Liver (tissue), 9 donors: ENCODE results near the gene CDH4. TPM values are rescaled to one million over a fixed set of nuclear protein-coding genes. Genes with fewer than 3 reads are reported as not detected.

Experiments used
- DNase-seq: peaks from one replicate; pipeline ENCODE4 v3.0.0-alpha.2; 2017; ENCODE audit warnings: low spot score
- H3K27ac ChIP-seq, 2 donors: one replicate each; pipeline ENCODE4 v1.7.0; 2013; ENCODE audit warnings: inconsistent platforms in 2 of 2, low read length in 2 of 2, control low read depth in 1 of 2, low read depth in 1 of 2, mild to moderate bottlenecking in 1 of 2
- H3K27me3 ChIP-seq, 4 donors: one replicate each; pipeline versions ENCODE4 v1.6.1 to v1.7.0; 2013; ENCODE audit warnings: low read length in 3 of 4, inconsistent platforms in 1 of 4, mild to moderate bottlenecking in 1 of 4, moderate library complexity in 1 of 4; ENCODE audit not compliant: control insufficient read depth in 4 of 4, insufficient read depth in 4 of 4
- H3K36me3 ChIP-seq, 4 donors: one replicate each; pipeline versions ENCODE4 v1.6.1 to v1.7.0; 2013; ENCODE audit warnings: low read length in 3 of 4, mild to moderate bottlenecking in 3 of 4, low read depth in 1 of 4, moderate library complexity in 1 of 4; ENCODE audit not compliant: control insufficient read depth in 4 of 4, insufficient read depth in 3 of 4
- H3K4me1 ChIP-seq, 4 donors: one replicate each; pipeline versions ENCODE4 v1.6.1 to v1.7.0; 2013; ENCODE audit warnings: low read length in 3 of 4, mild to moderate bottlenecking in 3 of 4, moderate library complexity in 1 of 4; ENCODE audit not compliant: control insufficient read depth in 4 of 4, insufficient read depth in 4 of 4
- H3K4me3 ChIP-seq, 3 donors: one replicate each; pipeline versions ENCODE4 v1.6.1 to v1.7.0; 2013; ENCODE audit warnings: low read length in 3 of 3, control low read depth in 1 of 3, low read depth in 1 of 3, mild to moderate bottlenecking in 1 of 3
- H3K9ac ChIP-seq, 2 donors: one replicate each; pipeline ENCODE4 v1.7.0; 2013; ENCODE audit warnings: low read length in 2 of 2, mild to moderate bottlenecking in 2 of 2, moderate library complexity in 2 of 2, control low read depth in 1 of 2, low read depth in 1 of 2
- H3K9me3 ChIP-seq, 4 donors: one replicate each; pipeline versions ENCODE4 v1.6.1 to v1.7.0; 2013; ENCODE audit warnings: low read length in 3 of 4; ENCODE audit not compliant: control insufficient read depth in 4 of 4
- FOXA1 ChIP-seq: IDR thresholded peaks from 2 replicates; pipeline ENCODE4 v1.6.1; 2016; ENCODE audit warnings: antibody characterized with exemption
- FOXA2 ChIP-seq: IDR thresholded peaks from 2 replicates; pipeline ENCODE4 v1.6.1; 2016; ENCODE audit warnings: antibody characterized with exemption
- HNF4A ChIP-seq, 2 donors: conservative IDR thresholded peaks; 2 replicates each; pipeline ENCODE4 v1.6.1; 2016; ENCODE audit warnings: antibody characterized with exemption in 2 of 2, mild to moderate bottlenecking in 2 of 2
- HNF4G ChIP-seq: IDR thresholded peaks from 2 replicates; pipeline ENCODE4 v1.6.1; 2016; ENCODE audit warnings: antibody characterized with exemption
- JUND ChIP-seq, 2 donors: IDR thresholded peaks; 2 replicates each; pipeline ENCODE4 v1.6.1; 2016; ENCODE audit warnings: antibody characterized with exemption in 2 of 2
- MAX ChIP-seq: IDR thresholded peaks from 2 replicates; pipeline ENCODE4 v1.6.1; 2016; ENCODE audit warnings: antibody characterized with exemption
- NR2F2 ChIP-seq: IDR thresholded peaks from 2 replicates; pipeline ENCODE4 v1.6.1; 2016; ENCODE audit warnings: antibody characterized with exemption
- RAD21 ChIP-seq, 2 donors: IDR thresholded peaks; 2 replicates each; pipeline ENCODE4 v1.6.1; 2016; ENCODE audit warnings: antibody characterized with exemption in 2 of 2, mild to moderate bottlenecking in 2 of 2
- REST ChIP-seq: IDR thresholded peaks from 2 replicates; pipeline ENCODE4 v1.6.1; 2016; ENCODE audit warnings: antibody characterized with exemption, mild to moderate bottlenecking
- RXRA ChIP-seq, 2 donors: IDR thresholded peaks; 2 replicates each; pipeline ENCODE4 v1.6.1; 2017 to 2018; ENCODE audit warnings: antibody characterized with exemption in 2 of 2, mild to moderate bottlenecking in 1 of 2
- SP1 ChIP-seq: IDR thresholded peaks from 2 replicates; pipeline ENCODE4 v1.6.1; 2018; ENCODE audit warnings: antibody characterized with exemption, mild to moderate bottlenecking
- TAF1 ChIP-seq: conservative IDR thresholded peaks from 2 replicates; pipeline ENCODE4 v1.6.1; 2016; ENCODE audit warnings: antibody characterized with exemption, mild to moderate bottlenecking
- YY1 ChIP-seq: IDR thresholded peaks from 2 replicates; pipeline ENCODE4 v1.6.1; 2016; ENCODE audit warnings: antibody characterized with exemption, mild to moderate bottlenecking
- WGBS: extraction: QIAGEN DNeasy Blood & Tissue Kit; methylation state at CpG from one replicate; pipeline ENCODE4 v1.1.7; 2013; 5-methylcytosine and 5-hydroxymethylcytosine counted together
- polyA plus RNA-seq, 2 donors: library from polyadenylated mRNA; stranded (reverse) in 1 of 2; unstranded in 1 of 2; fragments of 200-250 nt in 1 of 2; fragments of >200 nt in 1 of 2; fragmentation: Nextera tagmentation in 1 of 2; extraction: Ambion mirVana in 1 of 2; gene quantifications; one replicate each; pipeline versions ENCODE4 v1.2.1 to v1.2.3, GENCODE V29; 2013 to 2015
- total RNA-seq, 2 donors: library from RNA; depleted of rRNA; stranded (reverse); fragments of >200 nt; gene quantifications; one replicate each; pipeline ENCODE4 v1.2.3, GENCODE V29; 2014
- TF ChIP-seq, protein P1 (sequence below): IDR thresholded peaks from 2 replicates; pipeline ENCODE4 v1.6.1; 2016; ENCODE audit warnings: antibody characterized with exemption
- TF ChIP-seq, protein P2 (sequence below): IDR thresholded peaks from 2 replicates; pipeline ENCODE4 v1.6.1; 2016; ENCODE audit warnings: antibody characterized with exemption
- donor health status: healthy.
- donor health status: healthy.
- donor health status: healthy.
- donor health status: healthy.
- donor health status: healthy.

CDH4 gene
- total and polyA plus RNA-seq, 4 donors: 0.03 to 0.25 (median 0.19) TPM; not detected in 1

- Histone ChIP-seq H3K9me3 (no peaks in the 10 kb centered on the region), H3K36me3 (no peaks in the 10 kb centered on the region), H3K27ac (no peak overlapping the region), H3K27me3 (no peaks in the 10 kb centered on the region), H3K4me3 (no peak overlapping the region), H3K9ac (no peak overlapping the region), H3K4me1 (no peaks in the 10 kb centered on the region)
- TF ChIP-seq HNF4G (no peak), FOXA1 (no peak), SP1 (no peak), REST (no peak), RXRA (IDR thresholded peaks at IDR 0.05) (no peak), HNF4A (conservative IDR thresholded peaks at IDR 0.05) (no peak), TAF1 (no peak)
- TF ChIP-seq, protein P1, sequence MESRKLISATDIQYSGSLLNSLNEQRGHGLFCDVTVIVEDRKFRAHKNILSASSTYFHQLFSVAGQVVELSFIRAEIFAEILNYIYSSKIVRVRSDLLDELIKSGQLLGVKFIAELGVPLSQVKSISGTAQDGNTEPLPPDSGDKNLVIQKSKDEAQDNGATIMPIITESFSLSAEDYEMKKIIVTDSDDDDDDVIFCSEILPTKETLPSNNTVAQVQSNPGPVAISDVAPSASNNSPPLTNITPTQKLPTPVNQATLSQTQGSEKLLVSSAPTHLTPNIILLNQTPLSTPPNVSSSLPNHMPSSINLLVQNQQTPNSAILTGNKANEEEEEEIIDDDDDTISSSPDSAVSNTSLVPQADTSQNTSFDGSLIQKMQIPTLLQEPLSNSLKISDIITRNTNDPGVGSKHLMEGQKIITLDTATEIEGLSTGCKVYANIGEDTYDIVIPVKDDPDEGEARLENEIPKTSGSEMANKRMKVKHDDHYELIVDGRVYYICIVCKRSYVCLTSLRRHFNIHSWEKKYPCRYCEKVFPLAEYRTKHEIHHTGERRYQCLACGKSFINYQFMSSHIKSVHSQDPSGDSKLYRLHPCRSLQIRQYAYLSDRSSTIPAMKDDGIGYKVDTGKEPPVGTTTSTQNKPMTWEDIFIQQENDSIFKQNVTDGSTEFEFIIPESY: no peak
- TF ChIP-seq, protein P2, sequence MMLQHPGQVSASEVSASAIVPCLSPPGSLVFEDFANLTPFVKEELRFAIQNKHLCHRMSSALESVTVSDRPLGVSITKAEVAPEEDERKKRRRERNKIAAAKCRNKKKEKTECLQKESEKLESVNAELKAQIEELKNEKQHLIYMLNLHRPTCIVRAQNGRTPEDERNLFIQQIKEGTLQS: no peak
- WGBS: 65% methylated on average over 2 of the region's 2 CpGs
- no peak for DNase-seq
Measured at GRCh38 chr20:61677928-61678327, 425.9 kb downstream of the CDH4 start.

DNA sequence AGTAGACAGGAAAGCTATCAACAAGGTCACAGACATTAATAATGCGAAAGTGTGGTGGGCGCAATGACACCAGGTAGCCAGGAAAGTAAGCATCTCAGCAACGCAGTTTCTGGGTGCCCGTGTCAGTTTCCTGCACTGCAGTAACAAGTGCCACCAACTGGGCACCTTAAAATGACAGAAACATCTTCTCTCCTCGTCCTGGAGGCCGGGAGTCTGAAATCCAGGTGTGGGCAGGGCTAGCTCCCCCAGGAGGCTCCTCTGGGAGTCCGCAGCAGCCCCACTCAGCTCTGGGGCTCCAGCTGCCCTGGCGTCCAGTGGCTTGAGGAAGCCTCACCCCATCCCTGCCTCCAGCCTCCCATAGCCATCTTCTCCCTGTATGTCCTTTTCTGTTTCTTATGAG lies 426.4 kb downstream of the CDH4 start:
- TF ChIP-seq, protein P2: no peak
- no peak for TF ChIP-seq RXRA (IDR thresholded peaks at IDR 0.05)
- TF ChIP-seq HNF4A (conservative IDR thresholded peaks at IDR 0.05): no peak
- no peak for TF ChIP-seq NR2F2
- TF ChIP-seq MAX: no peak
- no peak for TF ChIP-seq FOXA2
- TF ChIP-seq JUND (IDR thresholded peaks at IDR 0.05): no peak
- no peak for TF ChIP-seq TAF1
- H3K4me3 ChIP-seq: no peak overlapping the region
- H3K27me3 ChIP-seq: no peaks in the 10 kb centered on the region
- WGBS: 75% methylated on average over 8 of the region's 8 CpGs
- no peak overlapping the region for H3K27ac ChIP-seq
- H3K9me3 ChIP-seq: no peaks in the 10 kb centered on the region
- no peaks in the 10 kb centered on the region for H3K4me1 ChIP-seq
- H3K9ac ChIP-seq: no peak overlapping the region
- H3K36me3 ChIP-seq: no peaks in the 10 kb centered on the region
- no peak for DNase-seq

GRCh38 chr20:61679473-61679872 lies 427.4 kb downstream of the CDH4 start:
- H3K27ac ChIP-seq: no peak overlapping the region
- H3K4me1 ChIP-seq: no peaks in the 10 kb centered on the region
- no peak overlapping the region for H3K4me3 ChIP-seq
- H3K36me3 ChIP-seq: no peaks in the 10 kb centered on the region
- H3K27me3 ChIP-seq: peaks cover 0 to 3% (median 0%) of the 10 kb centered on the region in 4 donors
- no peak overlapping the region for H3K9ac ChIP-seq
- no peaks in the 10 kb centered on the region for H3K9me3 ChIP-seq
- no peak for DNase-seq
- 77% methylated on average over 10 of the region's 10 CpGs for WGBS
- TF ChIP-seq FOXA2 (no peak), HNF4G (no peak), HNF4A (conservative IDR thresholded peaks at IDR 0.05) (no peak), FOXA1 (no peak), NR2F2 (no peak), REST (no peak), JUND (IDR thresholded peaks at IDR 0.05) (no peak), SP1 (no peak), RAD21 (IDR thresholded peaks at IDR 0.05) (no peak), YY1 (no peak)
- TF ChIP-seq, protein P2: no peak
- TF ChIP-seq, protein P1: no peak
